Activated CD8-positive, alpha-beta memory T cell treated with anti-CD3 and anti-CD28 coated beads, Interleukin-2, amount 50 U/mL, for 1 hour (primary cell): ENCODE measurements around the gene PTPRM.

Source experiments
- DNase-seq: peaks from one replicate; pipeline ENCODE4 v3.0.0-alpha.2; 2020; ENCODE audit errors: extremely low read depth

The PTPRM gene

DNA sequence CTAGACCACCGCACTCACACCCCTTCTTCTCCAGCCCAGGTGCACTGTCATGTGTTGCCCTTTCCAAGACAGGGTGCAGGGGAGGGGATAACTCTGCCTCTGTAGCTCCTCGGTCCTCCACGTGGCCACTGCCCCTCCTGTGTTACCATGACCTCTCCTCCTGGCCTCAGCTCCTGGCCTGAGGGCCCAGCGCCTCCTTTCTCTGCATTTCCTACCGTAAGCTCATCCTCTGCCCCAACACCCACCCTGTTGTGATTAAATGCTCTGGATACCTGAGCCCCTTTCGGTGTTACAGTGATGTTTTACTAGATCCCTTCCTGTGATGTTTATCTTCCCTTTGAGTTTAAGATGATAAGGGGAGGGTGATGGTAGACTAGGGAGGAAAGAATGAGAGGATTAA is 242.3 kb downstream of the PTPRM start:
- no peak for DNase-seq

GRCh38 chr18:7809978-7810377 is 242.9 kb downstream of the PTPRM start:
- DNase-seq = no peak

DNA sequence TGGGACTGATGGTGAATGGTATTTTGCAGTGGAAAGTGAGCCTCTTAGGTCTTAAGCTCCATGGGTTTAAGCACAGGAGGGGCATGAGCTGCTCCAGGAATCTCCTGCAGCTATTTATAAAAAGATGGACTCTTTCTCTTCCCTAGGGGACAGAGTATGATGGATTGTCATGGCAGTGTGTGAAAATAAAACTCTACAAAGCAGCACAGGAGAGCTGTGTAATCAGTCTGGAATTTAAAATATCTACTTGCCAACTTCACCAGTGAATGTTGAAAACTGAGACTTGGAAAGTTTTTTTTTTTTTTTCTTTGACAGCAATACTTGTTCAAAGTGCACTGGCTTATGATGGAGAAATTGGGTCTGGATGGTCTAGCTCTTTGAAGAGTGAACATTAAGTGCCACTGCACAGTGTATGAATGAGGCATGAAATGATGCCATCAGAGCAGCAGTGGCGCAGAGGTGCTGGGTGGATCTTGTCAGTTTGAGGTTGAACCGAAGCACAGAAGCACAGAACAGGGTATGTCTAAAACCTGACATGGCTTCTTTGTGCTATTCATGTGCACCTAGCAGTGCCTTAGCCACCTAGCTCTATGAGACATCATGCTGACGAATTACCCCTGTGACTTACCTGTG is 245.4 kb downstream of the PTPRM start:
- DNase-seq = no peak

DNA sequence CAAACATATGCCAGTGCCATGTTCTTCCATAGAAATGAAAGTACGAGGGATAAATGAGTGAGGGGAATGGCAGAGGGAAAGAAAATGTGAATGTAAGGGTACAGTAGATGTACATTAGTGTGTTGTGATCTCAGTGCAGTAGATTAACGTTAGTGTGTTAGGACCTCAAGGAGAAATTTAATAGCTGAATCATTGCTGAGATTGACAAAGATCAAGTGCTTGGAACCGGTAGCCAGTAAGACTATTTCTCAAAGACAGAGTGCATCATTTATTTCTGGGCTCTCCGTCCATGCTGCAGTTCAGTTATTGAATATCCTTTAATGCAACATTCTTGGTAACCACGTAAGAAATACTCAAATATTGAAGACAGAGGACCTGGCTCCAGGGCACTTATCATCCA is 246.0 kb downstream of the PTPRM start:
- DNase-seq = no peak

DNA sequence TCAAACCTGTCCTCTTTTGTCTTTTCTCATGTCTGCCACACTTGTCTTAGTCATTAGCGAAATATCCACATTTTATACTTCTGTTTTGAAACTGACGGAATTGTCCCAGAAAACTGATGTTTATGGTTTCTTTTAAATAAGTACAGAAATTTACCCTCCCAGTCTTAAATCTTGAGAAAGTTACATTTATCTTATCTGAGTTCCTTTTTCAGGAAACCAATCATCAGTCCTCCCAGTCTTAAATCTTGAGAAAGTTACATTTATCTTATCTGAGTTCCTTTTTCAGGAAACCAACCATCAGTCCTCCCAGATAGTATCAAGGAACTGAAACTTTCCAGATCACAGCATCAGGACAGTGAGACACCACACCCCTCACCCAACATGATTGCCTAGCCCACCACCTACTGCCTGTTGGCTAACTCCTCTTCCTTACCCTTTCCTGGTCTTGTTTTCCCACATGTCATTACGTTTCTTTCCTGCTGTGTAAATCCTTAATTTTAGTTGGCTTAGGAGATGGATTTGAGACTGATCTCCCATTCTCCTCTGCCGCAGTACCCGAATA is 247.7 kb downstream of the PTPRM start:
- DNase-seq = no peak

DNA sequence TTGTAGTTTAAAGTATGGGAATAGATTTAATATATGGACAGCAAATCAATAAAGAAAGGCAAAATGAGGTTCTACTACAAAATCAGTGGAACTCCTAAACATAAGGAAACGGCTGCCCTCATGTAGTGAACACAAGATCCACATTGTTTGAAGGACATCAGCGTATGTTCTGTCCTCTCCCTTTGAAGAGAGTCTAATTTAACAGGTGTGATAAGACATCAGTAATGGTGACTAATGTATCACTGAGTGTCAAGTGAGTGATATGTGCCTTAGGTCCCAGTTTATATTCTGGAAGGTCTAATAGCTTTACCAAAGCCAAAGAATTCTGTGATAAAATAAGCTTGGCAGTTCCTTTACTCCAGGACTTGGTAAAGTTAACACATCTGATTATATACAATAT is 248.7 kb downstream of the PTPRM start:
- no peak for DNase-seq

- no peak for DNase-seq
These were observed 250.6 kb downstream of the PTPRM start for GRCh38 chr18:7817575-7818230.

DNA sequence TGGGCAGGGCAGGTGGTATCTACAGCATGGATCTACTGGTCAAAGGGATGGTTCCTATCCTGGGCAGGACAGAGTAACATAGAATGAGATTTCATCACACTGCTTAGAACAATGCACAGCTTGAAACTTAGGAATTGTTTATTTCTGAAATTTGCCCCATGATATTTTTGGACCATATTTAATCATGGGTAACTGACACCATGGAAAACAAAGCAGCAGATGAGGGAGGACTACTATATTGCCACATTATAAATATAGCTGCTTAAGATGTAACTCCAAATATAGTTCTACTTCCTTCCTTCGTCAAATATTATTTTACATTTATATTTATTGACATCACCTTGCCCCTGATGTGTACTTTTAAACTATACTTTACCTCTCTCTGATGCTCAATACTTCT is 254.7 kb downstream of the PTPRM start:
- DNase-seq = no peak

DNA sequence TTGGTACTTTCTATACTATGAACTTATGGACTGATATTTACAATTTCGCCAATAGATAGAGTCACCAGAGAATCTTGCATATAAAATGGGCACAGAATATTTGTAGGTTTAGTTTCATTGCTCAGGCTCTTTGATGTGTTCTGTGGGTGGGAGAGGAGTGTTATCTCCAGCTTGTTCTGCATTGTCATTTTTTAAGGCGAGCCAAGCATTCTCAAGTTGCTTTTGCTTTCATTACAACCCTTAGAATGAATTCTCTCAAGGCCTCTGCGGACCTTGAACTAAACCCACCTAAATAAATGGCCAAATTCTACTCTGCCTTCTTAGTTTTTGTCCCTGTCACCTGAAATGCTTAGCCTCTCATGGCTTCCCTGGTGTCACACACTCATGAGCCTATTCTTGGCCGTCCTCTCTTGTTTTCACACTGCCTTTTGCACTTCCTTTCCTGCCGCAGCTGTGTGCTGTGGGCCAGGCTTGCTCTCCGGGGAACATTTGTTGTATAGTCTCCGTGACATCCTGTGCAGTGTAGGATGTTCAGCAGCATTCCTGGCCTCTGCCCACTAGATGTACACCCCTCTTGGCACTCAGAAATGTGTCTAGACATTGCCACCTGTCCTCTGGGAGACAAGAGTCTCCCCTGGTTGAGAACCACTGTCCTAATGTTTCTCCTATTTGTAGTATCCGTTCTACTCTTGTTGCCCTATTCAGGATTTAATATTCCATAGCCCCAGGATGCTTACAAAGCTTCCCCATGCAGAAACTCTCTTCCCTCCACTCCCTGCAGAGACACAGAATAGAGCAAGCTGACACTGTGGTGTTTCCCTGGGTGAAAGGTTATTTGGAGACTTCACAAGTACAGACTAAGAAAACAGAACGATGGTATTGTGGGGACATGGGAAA is 255.6 kb downstream of the PTPRM start:
- no peak for DNase-seq

DNA sequence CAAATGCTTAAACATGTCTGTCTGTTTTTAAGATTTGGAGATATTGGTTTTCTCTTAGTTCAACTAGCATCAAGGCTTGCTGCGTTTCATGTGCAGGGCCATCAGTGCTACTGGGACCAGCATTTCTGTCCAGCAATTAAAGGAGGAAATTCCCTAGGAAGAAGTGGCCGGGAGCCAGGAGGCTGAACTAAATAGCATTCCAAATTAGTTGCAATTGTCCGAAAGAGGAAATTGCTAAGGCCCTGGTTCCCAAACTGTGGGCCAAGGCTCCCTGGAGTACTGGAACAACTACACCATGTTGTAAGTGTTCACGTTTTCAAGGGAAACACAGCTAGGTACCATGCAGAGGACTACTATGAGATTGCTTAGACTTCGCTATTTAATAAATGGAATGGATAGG is 257.9 kb downstream of the PTPRM start:
- DNase-seq = no peak

GRCh38 chr18:7830468-7830867 is 263.4 kb downstream of the PTPRM start:
- DNase-seq = no peak

DNA sequence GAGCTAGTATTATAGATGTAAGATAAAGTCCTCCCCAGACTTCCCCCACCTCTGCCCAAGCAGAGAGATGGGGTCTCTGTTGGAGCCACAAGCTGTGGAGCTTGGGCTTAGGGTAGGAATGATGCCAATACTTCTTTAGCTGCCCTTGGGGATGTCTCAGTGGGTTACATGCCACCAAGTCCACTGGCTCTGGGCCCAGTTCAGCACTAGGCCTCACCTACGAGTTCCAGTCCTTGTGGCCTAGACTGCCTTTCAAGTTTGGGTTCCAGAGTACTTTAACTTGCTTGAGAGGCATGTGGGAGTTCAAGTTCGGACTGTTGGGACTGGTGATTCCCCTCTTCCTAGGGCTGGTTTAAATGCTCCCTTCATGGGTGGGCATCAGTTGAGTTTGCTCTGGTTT is 272.4 kb downstream of the PTPRM start:
- no peak for DNase-seq

GRCh38 chr18:7840411-7840810 is 273.3 kb downstream of the PTPRM start:
- DNase-seq = no peak

- no peak for DNase-seq
These were observed 276.9 kb downstream of the PTPRM start for GRCh38 chr18:7844017-7844416.

- DNase-seq = no peak
These were observed 277.3 kb downstream of the PTPRM start for GRCh38 chr18:7844418-7844817.

- DNase-seq = no peak
These were observed 279.2 kb downstream of the PTPRM start for GRCh38 chr18:7846335-7846734.

DNA sequence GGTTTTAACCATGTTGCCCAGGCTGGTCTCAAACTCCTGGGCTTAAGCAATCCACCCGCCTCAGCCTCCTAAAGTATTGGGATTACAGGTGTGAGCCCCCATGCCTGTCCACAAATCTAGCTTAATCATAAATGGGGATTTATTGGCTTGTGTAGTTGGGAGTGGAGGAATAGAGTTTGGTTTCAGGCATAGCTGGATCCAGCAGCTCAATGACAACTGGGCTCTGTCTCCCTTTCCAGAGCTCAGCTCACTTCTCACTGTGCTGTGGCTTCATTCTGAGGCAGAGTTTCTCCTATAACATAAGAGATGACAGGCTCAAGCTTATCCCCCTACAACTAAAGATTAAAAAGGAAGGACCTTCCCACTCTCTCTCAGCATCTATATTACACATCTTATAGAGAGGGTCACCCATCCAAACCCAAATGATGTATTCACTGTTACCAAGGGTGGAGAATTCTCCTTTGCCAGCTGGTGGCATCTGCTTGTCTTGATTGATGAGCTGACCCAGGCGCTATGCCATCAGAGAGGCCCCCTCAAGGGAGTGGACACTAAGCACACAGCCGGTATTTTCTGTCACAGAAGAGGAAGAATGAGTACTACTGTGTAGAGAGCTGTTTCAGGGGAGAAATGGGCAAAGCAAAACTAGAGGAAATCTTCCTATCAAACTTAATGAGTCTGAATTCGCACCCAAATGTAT is 280.4 kb downstream of the PTPRM start:
- no peak for DNase-seq

GRCh38 chr18:7848054-7848412 is 280.9 kb downstream of the PTPRM start:
- no peak for DNase-seq

DNA sequence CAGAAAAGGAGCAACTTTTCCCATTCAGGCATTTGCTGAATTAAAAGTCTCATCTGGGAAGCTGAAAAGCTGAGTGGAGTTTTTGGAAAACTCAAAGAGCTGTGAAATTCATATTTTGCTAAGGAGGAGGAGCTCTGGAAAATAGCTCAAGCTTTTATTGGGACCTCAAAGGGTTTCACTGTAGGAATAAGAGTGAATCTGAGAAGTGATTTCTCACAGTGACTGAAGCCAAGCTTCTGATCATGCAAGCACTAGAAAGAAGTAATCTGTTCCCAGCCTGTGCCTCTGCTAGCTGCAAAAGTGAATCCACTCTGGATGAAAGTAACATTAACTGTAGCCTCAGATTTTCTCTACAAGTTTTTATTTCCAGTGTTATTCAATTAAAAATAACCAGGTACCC is 283.3 kb downstream of the PTPRM start:
- DNase-seq = no peak

GRCh38 chr18:7855028-7855427 is 287.9 kb downstream of the PTPRM start:
- no peak for DNase-seq

DNA sequence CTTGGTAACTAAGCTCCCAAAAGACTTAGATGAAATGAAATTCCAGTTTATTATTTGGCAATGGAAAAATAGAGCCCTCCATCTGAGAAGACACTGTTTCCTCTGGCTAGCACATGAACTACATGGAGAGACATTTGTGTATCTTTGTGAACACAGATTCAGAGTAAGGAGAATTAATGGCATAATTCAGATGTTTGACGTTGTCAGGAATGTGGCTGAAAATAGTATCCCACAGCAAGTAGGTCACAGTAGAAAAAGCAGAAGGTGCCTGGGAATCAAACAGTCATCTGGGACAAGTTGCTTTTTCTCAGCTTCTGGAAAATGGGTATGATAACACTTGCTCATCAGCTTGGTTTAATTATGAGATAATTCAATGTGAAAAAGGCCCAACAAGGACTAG is 288.6 kb downstream of the PTPRM start:
- DNase-seq = no peak

- DNase-seq = no peak
These were observed 289.0 kb downstream of the PTPRM start for GRCh38 chr18:7856116-7856515.
